SK-N-SH treated with all-trans-retinoic acid at 6 μM for 48 hours (cell line): Measurements from ENCODE around the gene C19orf44.
"Not testable (repeated sequence)": the region's sequence is repeated elsewhere in the genome, so short reads cannot be mapped to it uniquely, and the experiment has no call there.

Source experiments
- ATAC-seq: fragments of 200-7000 bp; cut with Tn5 transposase; 3 replicates; pipeline ENCODE4 v1.9.1; 2020; ENCODE audit warnings: mild to moderate bottlenecking, moderate library complexity
- ARNTL ChIP-seq: fragments of 450-650 bp; formaldehyde crosslinking; IDR thresholded peaks from 2 replicates; pipeline ENCODE4 v1.5.0; 2020; ENCODE audit warnings: low read depth, mild to moderate bottlenecking, moderate library complexity, borderline replicate concordance
- BACH2 ChIP-seq: fragments of 250-450 bp; sonication (Bioruptor Pico); IDR thresholded peaks from 2 replicates; pipeline ENCODE4 v1.9.0; 2021; ENCODE audit warnings: mild to moderate bottlenecking, borderline replicate concordance
- CSDC2 ChIP-seq: fragments of 250-450 bp; sonication (Bioruptor Pico); IDR thresholded peaks from 2 replicates; pipeline ENCODE4 v1.5.0; 2020; ENCODE audit warnings: mild to moderate bottlenecking, moderate library complexity
- CSRNP3 ChIP-seq: fragments of 250-450 bp; sonication (Bioruptor Pico); IDR thresholded peaks from 2 replicates; pipeline ENCODE4 v1.5.1; 2021; ENCODE audit warnings: mild to moderate bottlenecking, moderate library complexity
- ESRRG ChIP-seq: fragments of 250-450 bp; sonication (Bioruptor Pico); IDR thresholded peaks from 2 replicates; pipeline ENCODE4 v1.6.1; 2021; ENCODE audit warnings: mild to moderate bottlenecking
- ISL1 ChIP-seq: fragments of 250-450 bp; sonication (Bioruptor Pico); IDR thresholded peaks from 2 replicates; pipeline ENCODE4 v2.1.2; 2022; ENCODE audit warnings: mild to moderate bottlenecking, moderate library complexity
- POU6F1 ChIP-seq: fragments of 250-450 bp; sonication (Bioruptor Pico); IDR thresholded peaks from 2 replicates; pipeline ENCODE4 v1.8.0; 2021; ENCODE audit warnings: low read depth, mild to moderate bottlenecking, moderate library complexity, borderline replicate concordance
- RARB ChIP-seq: fragments of 250-450 bp; sonication (Bioruptor Pico); IDR thresholded peaks from 2 replicates; pipeline ENCODE4 v1.8.0; 2021; ENCODE audit warnings: mild to moderate bottlenecking, moderate library complexity
- SNAI2 ChIP-seq: fragments of 250-450 bp; sonication (Bioruptor Pico); IDR thresholded peaks from 2 replicates; pipeline ENCODE4 v1.5.0; 2020; ENCODE audit warnings: mild to moderate bottlenecking, moderate library complexity
- TCF4 ChIP-seq: fragments of 250-450 bp; sonication (Bioruptor Pico); IDR thresholded peaks from 2 replicates; pipeline ENCODE4 v1.8.0; 2021; ENCODE audit warnings: mild to moderate bottlenecking, moderate library complexity, borderline replicate concordance
- TOX ChIP-seq: fragments of 250-450 bp; sonication (Bioruptor Pico); IDR thresholded peaks from 2 replicates; pipeline ENCODE4 v1.8.0; 2021; ENCODE audit warnings: mild to moderate bottlenecking, moderate library complexity, borderline replicate concordance
- TSHZ2 ChIP-seq: fragments of 250-450 bp; sonication (Bioruptor Pico); IDR thresholded peaks from 2 replicates; pipeline ENCODE4 v1.5.0; 2020; ENCODE audit warnings: mild to moderate bottlenecking, moderate library complexity
- ZC3H10 ChIP-seq: fragments of 250-450 bp; sonication (Bioruptor Pico); IDR thresholded peaks from 2 replicates; pipeline ENCODE4 v1.5.1; 2021; ENCODE audit warnings: mild to moderate bottlenecking, moderate library complexity
- ZFP3 ChIP-seq: fragments of 250-450 bp; sonication (Bioruptor Pico); IDR thresholded peaks from 2 replicates; pipeline ENCODE4 v1.5.0; 2020; ENCODE audit warnings: mild to moderate bottlenecking, moderate library complexity
- ZFP30 ChIP-seq: fragments of 450-650 bp; formaldehyde crosslinking; IDR thresholded peaks from 2 replicates; pipeline ENCODE4 v1.5.0; 2022; ENCODE audit warnings: mild to moderate bottlenecking, moderate library complexity
- ZNF565 ChIP-seq: fragments of 450-650 bp; formaldehyde crosslinking; conservative IDR thresholded peaks from 2 replicates; pipeline ENCODE4 v1.5.0; 2020; ENCODE audit warnings: low read depth, mild to moderate bottlenecking, moderate library complexity
- ZNF70 ChIP-seq: fragments of 450-650 bp; formaldehyde crosslinking; IDR thresholded peaks from 2 replicates; pipeline ENCODE4 v1.5.0; 2020; ENCODE audit warnings: mild to moderate bottlenecking, moderate library complexity
- ZNF8 ChIP-seq: fragments of 450-650 bp; formaldehyde crosslinking; IDR thresholded peaks from 2 replicates; pipeline ENCODE4 v1.5.0; 2020; ENCODE audit warnings: mild to moderate bottlenecking, moderate library complexity

Gene C19orf44

DNA sequence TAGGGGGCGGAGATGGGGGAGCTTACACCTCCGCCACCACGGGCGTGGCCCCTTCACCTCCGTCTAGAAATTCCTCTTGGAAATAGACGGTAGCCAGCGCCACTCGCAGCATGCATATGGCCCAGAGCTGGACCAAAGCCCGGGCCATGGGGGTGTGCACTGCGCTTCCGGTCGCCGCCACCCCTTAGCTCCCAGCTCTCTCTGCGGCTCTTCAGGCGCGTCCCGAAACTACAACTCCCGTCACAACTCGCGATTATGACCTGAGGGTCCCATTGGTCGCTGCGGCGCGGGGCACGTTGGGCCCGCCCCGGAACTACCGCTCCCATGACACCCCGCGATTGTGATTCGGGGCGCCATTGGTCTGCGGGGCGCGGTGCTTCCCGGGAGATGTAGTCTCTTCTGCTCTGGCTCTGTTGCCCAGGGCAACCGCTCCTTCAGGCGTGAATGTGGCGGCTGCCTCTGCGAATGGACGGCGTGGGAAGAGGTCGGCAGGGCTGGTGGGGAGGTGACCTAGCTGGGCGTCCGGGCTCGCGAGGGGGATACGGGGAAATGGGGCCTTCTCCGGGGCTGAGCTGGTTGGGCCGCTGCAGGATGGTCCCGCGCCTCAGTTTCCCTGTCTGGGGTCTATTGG lies at the start of gene C19orf44, which contains the start of gene CALR3:
Gene C19orf44, plus strand, starts transcription at position 413 of the 631 bp plus-strand sequence. CDS start 4,399 bp downstream, outside the sequence.
Gene CALR3, minus strand, starts transcription at position 186 of the 631 bp plus-strand sequence. Its CDS starts 38 bp downstream, at position 148.
- TF ChIP-seq ISL1 (CRISPR knock-in tag), result no peak
- peak; percentile 88 for TF ChIP-seq TSHZ2 (CRISPR knock-in tag)
- TF ChIP-seq TOX (CRISPR knock-in tag), result no peak
- no peak for TF ChIP-seq BACH2
- TF ChIP-seq ZFP3, result 0 out of 2 replicates have a peak, but pooled peaks have one; percentile 61
- no peak for TF ChIP-seq TCF4 (CRISPR knock-in tag)
- TF ChIP-seq ZNF565 (CRISPR knock-in tag), result no peak
- TF ChIP-seq ESRRG, result no peak
- TF ChIP-seq CSDC2 (CRISPR knock-in tag), result peak; percentile 85; the same call in 1 of the 2 replicates
- no peak for TF ChIP-seq RARB (CRISPR knock-in tag)
- ATAC-seq, result peak; percentile 99

- ATAC-seq, result peak; percentile 38; the same call in 2 of the 3 replicates
- TF ChIP-seq ZNF8 (CRISPR knock-in tag) (no peak), ZNF70 (CRISPR knock-in tag) (no peak), ISL1 (CRISPR knock-in tag) (no peak), SNAI2 (CRISPR knock-in tag) (no peak), ZFP30 (CRISPR knock-in tag) (no peak), TCF4 (CRISPR knock-in tag) (no peak), ARNTL (CRISPR knock-in tag) (no peak), ZFP3 (no peak), CSDC2 (CRISPR knock-in tag) (no peak), RARB (CRISPR knock-in tag) (no peak), BACH2 (no peak), POU6F1 (no peak), ZC3H10 (CRISPR knock-in tag) (no peak), TOX (CRISPR knock-in tag) (no peak), CSRNP3 (CRISPR knock-in tag) (no peak)
- TF ChIP-seq, all 23 proteins: peak for 0
Measured at GRCh38 chr19:16446724-16447368, 49.3 kb upstream of the C19orf44 start.

DNA sequence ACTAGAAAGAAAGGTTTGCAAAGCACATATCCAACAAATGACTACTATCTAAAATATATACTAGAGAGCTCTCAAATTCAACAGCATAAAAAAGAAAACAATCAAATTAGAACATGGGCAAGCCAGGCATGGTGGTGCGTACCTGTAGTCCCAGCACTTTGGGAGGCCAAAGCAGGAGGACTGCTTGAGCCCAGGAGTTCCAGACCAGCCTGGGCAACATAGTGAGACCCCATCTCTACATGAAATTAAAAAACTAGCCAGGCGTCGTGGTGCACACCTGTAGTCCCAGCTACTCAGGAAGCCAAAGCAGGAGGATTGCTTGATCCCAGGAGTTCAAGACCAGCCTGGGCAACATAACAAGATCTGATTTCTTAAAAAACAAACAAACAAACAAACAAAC lies 47.3 kb upstream of the C19orf44 start:
- not testable (repeated sequence) for ATAC-seq

DNA sequence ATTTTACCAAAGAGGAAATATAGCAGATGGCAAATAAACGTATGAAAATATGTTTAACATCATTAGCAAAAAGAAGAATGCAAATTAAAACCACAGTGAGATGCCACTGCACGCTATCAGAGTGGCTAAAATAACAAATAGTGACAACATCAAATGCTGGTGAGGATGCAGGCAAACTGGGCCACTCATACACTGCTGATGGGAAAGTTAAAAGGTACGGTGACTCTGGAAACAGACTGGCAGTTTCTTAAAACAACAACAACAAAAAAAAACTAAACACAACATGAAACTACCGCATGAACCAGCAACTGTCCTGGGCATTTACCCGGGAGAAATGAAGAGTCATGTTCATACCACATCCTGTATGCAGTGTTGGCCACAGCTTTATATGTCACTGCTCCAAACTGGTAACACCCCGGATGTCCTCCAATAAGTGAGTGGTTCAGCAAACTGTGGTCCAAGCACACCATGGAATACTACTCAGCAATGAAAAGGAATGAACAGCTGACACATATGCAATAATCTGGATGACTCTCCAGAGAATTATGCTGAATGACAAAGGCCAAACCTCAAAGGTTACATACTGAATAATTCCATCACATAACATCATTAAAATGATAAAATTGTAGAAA lies 46.7 kb upstream of the C19orf44 start:
- no peak for TF ChIP-seq TCF4 (CRISPR knock-in tag)
- ATAC-seq, result no peak

DNA sequence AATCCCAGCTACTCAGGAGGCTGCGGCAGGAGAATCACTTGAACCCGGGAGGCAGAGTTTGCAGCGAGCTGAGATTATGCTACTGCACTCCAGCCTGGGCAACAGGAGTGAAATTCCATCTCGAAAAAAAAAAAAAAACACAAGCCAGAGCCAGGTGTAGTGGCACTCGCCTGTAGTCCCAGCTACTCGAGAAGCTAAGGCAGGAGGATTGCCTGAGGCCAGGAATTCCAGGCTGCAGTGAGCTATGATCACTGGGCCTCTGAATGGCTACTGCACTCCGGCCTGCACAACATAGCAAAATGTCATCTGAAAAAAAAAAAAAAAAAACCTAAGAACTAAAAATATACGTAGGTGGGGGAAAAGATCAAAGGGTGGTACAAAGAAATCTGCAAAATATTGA lies 43.9 kb upstream of the C19orf44 start:
- ATAC-seq, result no peak
- TF ChIP-seq RARB (CRISPR knock-in tag), result no peak
- TF ChIP-seq ARNTL (CRISPR knock-in tag), result no peak
- no peak for TF ChIP-seq ZNF8 (CRISPR knock-in tag)
- no peak for TF ChIP-seq TOX (CRISPR knock-in tag)
- no peak for TF ChIP-seq ZNF70 (CRISPR knock-in tag)
- TF ChIP-seq ZFP3, result no peak
- no peak for TF ChIP-seq SNAI2 (CRISPR knock-in tag)
- no peak for TF ChIP-seq ZNF565 (CRISPR knock-in tag)
- no peak for TF ChIP-seq ESRRG
- no peak for TF ChIP-seq TSHZ2 (CRISPR knock-in tag)
